Measurements from ENCODE around the gene TENM4.

The TENM4 gene

DNA sequence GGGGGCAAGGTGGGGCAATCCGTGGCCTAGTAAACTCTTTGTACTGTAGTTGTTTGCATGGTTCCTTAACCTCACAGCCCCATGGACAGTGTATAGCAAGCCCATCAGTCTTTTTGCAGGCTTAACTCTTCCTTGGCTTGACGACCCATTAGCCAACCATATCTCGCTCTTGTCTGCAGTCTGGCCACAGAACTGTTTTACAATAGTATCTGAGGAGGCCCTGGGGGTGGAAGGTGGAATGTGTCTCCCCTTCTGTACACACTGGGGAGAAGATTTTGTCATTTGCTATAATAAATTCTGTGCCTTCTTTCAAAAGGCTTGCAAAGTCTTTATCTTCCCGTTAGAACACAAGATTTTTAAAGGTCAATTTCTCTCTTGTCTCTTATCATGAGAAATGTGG is 675.9 kb downstream of the TENM4 start:
- DNase-seq (ENCODE audit: low read depth) = no peak
- TF ChIP-seq CTCF (conservative IDR thresholded peaks at IDR 0.05; ENCODE audit: low read depth, low read length) = no peak
- H3K4me3 ChIP-seq (ENCODE audit: low read depth, low read length) = no peak overlapping the region

DNA sequence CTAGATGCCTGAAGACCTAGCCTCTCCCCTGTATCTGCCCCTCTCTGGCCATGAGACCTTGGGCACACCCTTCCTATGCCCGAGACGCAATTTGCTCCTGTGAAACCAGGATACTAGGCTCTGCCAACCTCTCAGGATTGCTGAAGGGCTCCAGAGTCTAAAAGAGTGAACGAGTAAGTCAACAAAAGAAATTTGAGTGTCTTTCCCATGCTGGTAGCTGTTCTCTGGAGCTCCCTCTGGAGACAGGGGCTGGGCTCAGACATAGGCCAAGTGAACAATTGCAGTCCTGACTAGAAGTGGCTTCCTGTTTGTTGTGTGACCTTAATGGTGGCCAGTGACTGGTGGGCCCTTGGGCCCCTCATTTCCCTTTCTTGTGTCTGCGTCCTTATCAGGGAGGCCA is 677.2 kb downstream of the TENM4 start:
- no peak for DNase-seq (ENCODE audit: low read depth)
- H3K4me3 ChIP-seq (ENCODE audit: low read depth, low read length) = no peak overlapping the region
- TF ChIP-seq CTCF (conservative IDR thresholded peaks at IDR 0.05; ENCODE audit: low read depth, low read length) = no peak

DNA sequence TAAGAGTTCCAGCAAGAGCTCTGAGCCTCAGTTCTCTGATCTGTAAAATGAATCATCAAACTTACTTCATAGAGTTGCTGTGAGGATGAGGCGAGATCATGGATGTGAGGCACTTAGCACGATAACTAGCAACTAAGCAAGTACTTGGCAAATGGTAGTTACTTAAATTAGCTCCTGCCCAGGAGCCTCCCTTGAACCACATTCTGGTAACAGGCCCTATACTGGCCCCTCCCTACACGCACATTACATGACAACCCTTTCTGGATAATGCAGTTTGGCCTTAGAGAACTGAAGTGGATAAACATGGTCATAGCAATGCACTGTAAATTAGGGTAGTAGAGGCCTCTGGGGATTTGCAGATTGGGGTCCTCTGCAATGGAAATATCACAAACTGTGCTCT is 678.7 kb downstream of the TENM4 start:
- TF ChIP-seq CTCF (conservative IDR thresholded peaks at IDR 0.05; ENCODE audit: low read depth, low read length) = no peak
- DNase-seq (ENCODE audit: low read depth) = no peak

GRCh38 chr11:78759071-78759470 is 681.8 kb downstream of the TENM4 start:
- no peak for TF ChIP-seq CTCF (conservative IDR thresholded peaks at IDR 0.05; ENCODE audit: low read depth, low read length)
- H3K4me3 ChIP-seq (ENCODE audit: low read depth, low read length) = no peak overlapping the region
- no peak for DNase-seq (ENCODE audit: low read depth)

More for the DNA sequence above, 678.7 kb downstream of the TENM4 start:
- H3K4me3 ChIP-seq (ENCODE audit: low read depth, low read length) = no peak overlapping the region

- no peak for TF ChIP-seq CTCF (conservative IDR thresholded peaks at IDR 0.05; ENCODE audit: low read depth, low read length)
- H3K4me3 ChIP-seq (ENCODE audit: low read depth, low read length) = no peak overlapping the region
- no peak for DNase-seq (ENCODE audit: low read depth)
These were observed 687.5 kb downstream of the TENM4 start for GRCh38 chr11:78753297-78753696.

DNA sequence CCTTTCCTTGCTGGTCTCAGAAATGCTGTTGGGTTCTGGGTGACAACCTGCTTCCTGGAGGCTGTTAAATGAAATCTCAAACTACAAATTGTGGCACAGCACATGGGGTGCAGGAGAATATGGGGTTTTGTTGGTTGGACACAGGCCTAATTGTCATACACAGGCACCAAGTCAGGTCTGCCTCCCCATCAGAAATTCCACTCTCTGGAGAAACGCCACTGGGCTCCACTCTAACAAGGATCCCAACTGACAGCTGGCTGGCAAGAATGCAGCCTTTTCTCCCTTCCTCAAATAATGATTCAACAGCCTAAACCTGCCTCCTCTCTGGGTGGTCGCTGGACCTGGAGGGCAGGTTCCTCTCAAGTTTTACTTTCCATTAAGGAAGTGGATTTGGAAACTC is 688.3 kb downstream of the TENM4 start:
- no peak overlapping the region for H3K4me3 ChIP-seq (ENCODE audit: low read depth, low read length)
- no peak for TF ChIP-seq CTCF (conservative IDR thresholded peaks at IDR 0.05; ENCODE audit: low read depth, low read length)
- DNase-seq (ENCODE audit: low read depth) = no peak

DNA sequence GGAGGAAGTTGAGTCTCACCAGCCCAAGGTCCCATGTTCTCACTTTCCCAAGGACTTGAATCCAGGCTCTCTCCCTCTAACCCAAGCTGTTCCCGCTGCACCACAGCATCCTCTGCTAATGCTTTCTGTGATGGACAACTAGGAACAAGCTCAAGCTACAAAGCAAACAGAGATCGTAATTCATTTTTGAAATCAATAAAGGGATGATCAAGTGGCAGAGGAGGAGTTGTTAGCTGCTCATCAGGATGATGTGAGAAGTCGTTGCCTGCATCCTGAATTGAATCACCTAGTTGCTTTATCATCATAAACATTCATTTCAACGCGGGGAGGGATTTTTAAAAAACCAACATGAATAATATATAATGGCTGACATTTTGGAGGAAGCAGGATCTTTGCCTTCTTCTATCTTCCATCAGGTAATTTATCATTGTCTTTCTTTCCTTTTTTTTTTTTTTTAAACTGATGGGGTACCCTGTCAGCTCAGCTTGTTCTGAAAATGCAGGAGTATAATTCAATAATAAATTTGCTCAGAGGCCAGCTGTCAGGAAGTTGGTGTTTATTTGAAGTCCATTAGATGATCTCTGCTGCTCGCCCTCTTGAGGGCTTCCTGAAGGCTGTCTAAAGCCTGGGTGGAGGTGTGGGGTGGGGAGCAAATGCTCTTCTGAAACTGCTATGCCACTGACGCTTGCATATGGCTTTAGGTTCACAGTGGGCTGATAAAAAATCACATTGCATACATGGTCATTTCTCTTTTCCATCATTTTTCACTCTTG is 691.7 kb downstream of the TENM4 start:
- DNase-seq (ENCODE audit: low read depth) = no peak
- no peak overlapping the region for H3K4me3 ChIP-seq (ENCODE audit: low read depth, low read length)
- no peak for TF ChIP-seq CTCF (conservative IDR thresholded peaks at IDR 0.05; ENCODE audit: low read depth, low read length)

Measured in choroid plexus epithelial cell (primary cell).